HEK293 (cell line): ENCODE data around the gene OR1E2.
"Not testable (repeated sequence)": the region's sequence is repeated elsewhere in the genome, so short reads cannot be mapped to it uniquely, and the experiment has no call there.

Experiments
- CTCF ChIP-seq: fragments of 450-650 bp; formaldehyde crosslinking; IDR thresholded peaks from 2 replicates; pipeline ENCODE4 v1.5.1; 2016; ENCODE audit warnings: missing biosample characterization, missing genetic modification characterization
- KLF16 ChIP-seq: fragments of 450-650 bp; formaldehyde crosslinking; IDR thresholded peaks from 2 replicates; pipeline ENCODE4 v1.5.1; 2017; ENCODE audit warnings: missing biosample characterization, missing genetic modification characterization
- PBX3 ChIP-seq: sonication (generic); formaldehyde crosslinking; IDR thresholded peaks from 2 replicates; pipeline ENCODE4 v1.8.1; 2022; ENCODE audit warnings: mild to moderate bottlenecking, moderate library complexity, missing genetic modification reagents
- TSHZ1 ChIP-seq: fragments of 450-650 bp; formaldehyde crosslinking; IDR thresholded peaks from 2 replicates; pipeline ENCODE4 v1.5.1; 2016; ENCODE audit warnings: missing biosample characterization, missing genetic modification characterization, borderline replicate concordance
- YY1 ChIP-seq: fragments of 450-650 bp; formaldehyde crosslinking; IDR thresholded peaks from 2 replicates; pipeline ENCODE4 v1.5.1; 2018; ENCODE audit warnings: missing biosample characterization, missing genetic modification characterization
- ZNF18 ChIP-seq: fragments of 450-650 bp; formaldehyde crosslinking; IDR thresholded peaks from 2 replicates; pipeline ENCODE4 v1.5.1; 2016; ENCODE audit warnings: missing biosample characterization, missing genetic modification characterization
- ZNF26 ChIP-seq: fragments of 450-650 bp; formaldehyde crosslinking; IDR thresholded peaks from 2 replicates; pipeline ENCODE4 v1.5.1; 2016; ENCODE audit warnings: missing biosample characterization, missing genetic modification characterization
- ZNF302 ChIP-seq: fragments of 450-650 bp; formaldehyde crosslinking; IDR thresholded peaks from 2 replicates; pipeline ENCODE4 v1.5.1; 2016; ENCODE audit warnings: missing biosample characterization, missing genetic modification characterization, low read depth
- ZNF48 ChIP-seq: fragments of 450-650 bp; formaldehyde crosslinking; IDR thresholded peaks from 2 replicates; pipeline ENCODE4 v1.5.1; 2016; ENCODE audit warnings: missing biosample characterization, missing genetic modification characterization
- ZNF571 ChIP-seq: fragments of 450-650 bp; formaldehyde crosslinking; IDR thresholded peaks from 2 replicates; pipeline ENCODE4 v1.5.0; 2017; ENCODE audit warnings: missing biosample characterization, missing genetic modification characterization
- ZNF639 ChIP-seq: fragments of 450-650 bp; formaldehyde crosslinking; IDR thresholded peaks from 2 replicates; pipeline ENCODE4 v1.5.1; 2016; ENCODE audit warnings: missing biosample characterization, missing genetic modification characterization
- ZNF747 ChIP-seq: fragments of 450-650 bp; formaldehyde crosslinking; IDR thresholded peaks from 2 replicates; pipeline ENCODE4 v1.5.1; 2016; ENCODE audit warnings: missing biosample characterization, missing genetic modification characterization
- TF ChIP-seq, protein P1 (sequence below): fragments of 450-650 bp; formaldehyde crosslinking; IDR thresholded peaks from 2 replicates; pipeline ENCODE4 v1.5.1; 2016; ENCODE audit warnings: missing biosample characterization, missing genetic modification characterization
- TF ChIP-seq, protein P2 (sequence below): fragments of 450-650 bp; formaldehyde crosslinking; IDR thresholded peaks from 2 replicates; pipeline ENCODE4 v1.5.1; 2016; ENCODE audit warnings: missing biosample characterization, missing genetic modification characterization

GRCh38 chr17:3403856-3404255, 29.8 kb downstream of the OR1E2 start:
- TF ChIP-seq ZNF302; ZNF18 (tag by site-specific recombination); ZNF639; ZNF48 (tag by site-specific recombination); CTCF; ZNF747 (tag by site-specific recombination); YY1 (tag by site-specific recombination); ZNF571 (tag by site-specific recombination); ZNF26; TSHZ1 (tag by site-specific recombination); KLF16 (tag by site-specific recombination); PBX3 (CRISPR knock-in tag): not testable (repeated sequence)
- TF ChIP-seq, protein P1, sequence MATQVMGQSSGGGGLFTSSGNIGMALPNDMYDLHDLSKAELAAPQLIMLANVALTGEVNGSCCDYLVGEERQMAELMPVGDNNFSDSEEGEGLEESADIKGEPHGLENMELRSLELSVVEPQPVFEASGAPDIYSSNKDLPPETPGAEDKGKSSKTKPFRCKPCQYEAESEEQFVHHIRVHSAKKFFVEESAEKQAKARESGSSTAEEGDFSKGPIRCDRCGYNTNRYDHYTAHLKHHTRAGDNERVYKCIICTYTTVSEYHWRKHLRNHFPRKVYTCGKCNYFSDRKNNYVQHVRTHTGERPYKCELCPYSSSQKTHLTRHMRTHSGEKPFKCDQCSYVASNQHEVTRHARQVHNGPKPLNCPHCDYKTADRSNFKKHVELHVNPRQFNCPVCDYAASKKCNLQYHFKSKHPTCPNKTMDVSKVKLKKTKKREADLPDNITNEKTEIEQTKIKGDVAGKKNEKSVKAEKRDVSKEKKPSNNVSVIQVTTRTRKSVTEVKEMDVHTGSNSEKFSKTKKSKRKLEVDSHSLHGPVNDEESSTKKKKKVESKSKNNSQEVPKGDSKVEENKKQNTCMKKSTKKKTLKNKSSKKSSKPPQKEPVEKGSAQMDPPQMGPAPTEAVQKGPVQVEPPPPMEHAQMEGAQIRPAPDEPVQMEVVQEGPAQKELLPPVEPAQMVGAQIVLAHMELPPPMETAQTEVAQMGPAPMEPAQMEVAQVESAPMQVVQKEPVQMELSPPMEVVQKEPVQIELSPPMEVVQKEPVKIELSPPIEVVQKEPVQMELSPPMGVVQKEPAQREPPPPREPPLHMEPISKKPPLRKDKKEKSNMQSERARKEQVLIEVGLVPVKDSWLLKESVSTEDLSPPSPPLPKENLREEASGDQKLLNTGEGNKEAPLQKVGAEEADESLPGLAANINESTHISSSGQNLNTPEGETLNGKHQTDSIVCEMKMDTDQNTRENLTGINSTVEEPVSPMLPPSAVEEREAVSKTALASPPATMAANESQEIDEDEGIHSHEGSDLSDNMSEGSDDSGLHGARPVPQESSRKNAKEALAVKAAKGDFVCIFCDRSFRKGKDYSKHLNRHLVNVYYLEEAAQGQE (tag by site-specific recombination): peak; percentile 59
- TF ChIP-seq, protein P2, sequence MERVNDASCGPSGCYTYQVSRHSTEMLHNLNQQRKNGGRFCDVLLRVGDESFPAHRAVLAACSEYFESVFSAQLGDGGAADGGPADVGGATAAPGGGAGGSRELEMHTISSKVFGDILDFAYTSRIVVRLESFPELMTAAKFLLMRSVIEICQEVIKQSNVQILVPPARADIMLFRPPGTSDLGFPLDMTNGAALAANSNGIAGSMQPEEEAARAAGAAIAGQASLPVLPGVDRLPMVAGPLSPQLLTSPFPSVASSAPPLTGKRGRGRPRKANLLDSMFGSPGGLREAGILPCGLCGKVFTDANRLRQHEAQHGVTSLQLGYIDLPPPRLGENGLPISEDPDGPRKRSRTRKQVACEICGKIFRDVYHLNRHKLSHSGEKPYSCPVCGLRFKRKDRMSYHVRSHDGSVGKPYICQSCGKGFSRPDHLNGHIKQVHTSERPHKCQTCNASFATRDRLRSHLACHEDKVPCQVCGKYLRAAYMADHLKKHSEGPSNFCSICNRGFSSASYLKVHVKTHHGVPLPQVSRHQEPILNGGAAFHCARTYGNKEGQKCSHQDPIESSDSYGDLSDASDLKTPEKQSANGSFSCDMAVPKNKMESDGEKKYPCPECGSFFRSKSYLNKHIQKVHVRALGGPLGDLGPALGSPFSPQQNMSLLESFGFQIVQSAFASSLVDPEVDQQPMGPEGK (tag by site-specific recombination): not testable (repeated sequence)
